HL-60 (cell line): ENCODE results near the gene VSTM2B.

Source experiments
- DNase-seq, 2 experiments: peaks; one replicate each; pipeline ENCODE4 v3.0.0-alpha.2; 2010 to 2020; ENCODE audit warnings: low read depth in 1 of 2, low spot score in 1 of 2
- H3K27ac ChIP-seq: fragments of 250-450 bp; sonication (Bioruptor Pico); replicated peaks from 2 replicates; pipeline ENCODE4 v1.5.1; 2020; ENCODE audit warnings: mild to moderate bottlenecking, moderate library complexity
- H3K27me3 ChIP-seq: fragments of 250-450 bp; sonication (Bioruptor Pico); 2 replicates; pipeline ENCODE4 v1.5.1; 2021; ENCODE audit warnings: mild to moderate bottlenecking, moderate library complexity; ENCODE audit not compliant: insufficient read depth, poor library complexity, severe bottlenecking
- H3K4me3 ChIP-seq: replicated peaks from 2 replicates; pipeline ENCODE4 v1.5.1; 2011; ENCODE audit warnings: mild to moderate bottlenecking, control low read depth, low read length; ENCODE audit not compliant: insufficient read depth
- CTCF ChIP-seq: IDR thresholded peaks from one replicate; pipeline ENCODE4 v1.5.1; 2011; ENCODE audit warnings: low read length, control low read depth, inconsistent platforms; ENCODE audit not compliant: insufficient read depth
- GABPA ChIP-seq: IDR thresholded peaks from 2 replicates; pipeline ENCODE4 v1.6.1; 2012; ENCODE audit warnings: low read depth
- POLR2AphosphoS5 ChIP-seq: IDR thresholded peaks from 2 replicates; pipeline ENCODE4 v1.6.1; 2012; ENCODE audit warnings: low read depth
- REST ChIP-seq: IDR thresholded peaks from 2 replicates; pipeline ENCODE4 v1.6.1; 2012; ENCODE audit warnings: low read depth; ENCODE audit not compliant: insufficient replicate concordance
- SPI1 ChIP-seq: IDR thresholded peaks from 2 replicates; pipeline ENCODE4 v1.6.1; 2012; ENCODE audit warnings: low read depth, mild to moderate bottlenecking, borderline replicate concordance

VSTM2B gene

GRCh38 chr19:29535984-29536508 is 10.3 kb downstream of the VSTM2B start:
- no peaks in the 10 kb centered on the region for H3K27me3 ChIP-seq
- H3K27ac ChIP-seq = no peak overlapping the region
- DNase-seq = no peak
- H3K4me3 ChIP-seq = no peak overlapping the region
- TF ChIP-seq REST (no peak), POLR2AphosphoS5 (no peak), SPI1 (no peak), CTCF (no peak), GABPA (no peak)

GRCh38 chr19:29537181-29537580 is 11.4 kb downstream of the VSTM2B start:
- DNase-seq = no peak
- no peaks in the 10 kb centered on the region for H3K27me3 ChIP-seq
- H3K4me3 ChIP-seq = no peak overlapping the region
- TF ChIP-seq CTCF = no peak
- no peak for TF ChIP-seq SPI1
- no peak for TF ChIP-seq REST
- no peak for TF ChIP-seq POLR2AphosphoS5
- TF ChIP-seq GABPA = no peak
- no peak overlapping the region for H3K27ac ChIP-seq

GRCh38 chr19:29537601-29538000 is 11.8 kb downstream of the VSTM2B start:
- TF ChIP-seq POLR2AphosphoS5 (no peak), CTCF (no peak), REST (no peak), GABPA (no peak), SPI1 (no peak)
- Histone ChIP-seq H3K27ac (no peak overlapping the region), H3K27me3 (no peaks in the 10 kb centered on the region), H3K4me3 (no peak overlapping the region)
- DNase-seq = no peak
